ENCODE results near the gene C3orf22.

Gene C3orf22

DNA sequence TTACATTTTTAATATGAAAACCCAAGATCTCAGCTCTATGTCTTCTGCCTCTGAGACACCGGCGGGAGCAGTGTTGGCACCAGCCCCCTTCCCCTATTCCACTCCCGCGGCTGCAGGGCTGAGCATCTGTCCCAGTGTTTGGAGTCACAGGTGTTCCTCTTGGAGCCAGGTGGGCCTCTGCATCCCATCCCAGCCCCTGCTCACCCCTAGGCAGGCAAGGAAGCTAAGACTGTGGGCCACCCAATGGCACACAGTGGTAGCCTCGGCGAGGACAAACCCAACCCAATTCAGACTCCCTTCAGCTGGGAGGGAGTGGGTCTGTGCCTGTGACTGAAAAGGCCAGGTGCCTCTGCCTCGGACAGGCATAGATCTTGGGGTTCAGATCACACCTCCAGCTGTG, 31.7 kb downstream of the C3orf22 start:
- Histone ChIP-seq H3K36me3 (ENCODE audit: control insufficient read depth in 2 of 2, insufficient read depth in 2 of 2, low read length in 2 of 2) (no peaks in the 10 kb centered on the region), H3K27ac (ENCODE audit: low read depth in 2 of 2, low read length in 2 of 2) (no peak overlapping the region), H3K9me3 (ENCODE audit: control insufficient read depth in 2 of 2, low read length in 2 of 2) (no peaks in the 10 kb centered on the region), H3K4me3 (ENCODE audit: low read length in 2 of 2) (no peak overlapping the region), H3K4me1 (ENCODE audit: control insufficient read depth in 2 of 2, insufficient read depth in 2 of 2, low read length in 2 of 2) (peaks cover 14% of the 10 kb centered on the region in 2 donors), H3K27me3 (ENCODE audit: control insufficient read depth in 2 of 2, insufficient read depth in 2 of 2, low read length in 2 of 2) (peaks cover 4 to 5% of the 10 kb centered on the region in 2 donors), H3K9ac (ENCODE audit: low read depth in 1 of 2, low read length in 2 of 2) (no peak overlapping the region)

- no peak overlapping the region for H3K9ac ChIP-seq (ENCODE audit: low read depth in 1 of 2, low read length in 2 of 2)
- H3K9me3 ChIP-seq (ENCODE audit: control insufficient read depth in 2 of 2, low read length in 2 of 2), result no peaks in the 10 kb centered on the region
- no peak overlapping the region for H3K27ac ChIP-seq (ENCODE audit: low read depth in 2 of 2, low read length in 2 of 2)
- no peaks in the 10 kb centered on the region for H3K36me3 ChIP-seq (ENCODE audit: control insufficient read depth in 2 of 2, insufficient read depth in 2 of 2, low read length in 2 of 2)
- H3K27me3 ChIP-seq (ENCODE audit: control insufficient read depth in 2 of 2, insufficient read depth in 2 of 2, low read length in 2 of 2), result peaks cover 4 to 5% of the 10 kb centered on the region in 2 donors
- H3K4me1 ChIP-seq (ENCODE audit: control insufficient read depth in 2 of 2, insufficient read depth in 2 of 2, low read length in 2 of 2), result peaks cover 14% of the 10 kb centered on the region in 2 donors
- H3K4me3 ChIP-seq (ENCODE audit: low read length in 2 of 2), result no peak overlapping the region
Measured at GRCh38 chr3:126526668-126527005, 32.1 kb downstream of the C3orf22 start.

DNA sequence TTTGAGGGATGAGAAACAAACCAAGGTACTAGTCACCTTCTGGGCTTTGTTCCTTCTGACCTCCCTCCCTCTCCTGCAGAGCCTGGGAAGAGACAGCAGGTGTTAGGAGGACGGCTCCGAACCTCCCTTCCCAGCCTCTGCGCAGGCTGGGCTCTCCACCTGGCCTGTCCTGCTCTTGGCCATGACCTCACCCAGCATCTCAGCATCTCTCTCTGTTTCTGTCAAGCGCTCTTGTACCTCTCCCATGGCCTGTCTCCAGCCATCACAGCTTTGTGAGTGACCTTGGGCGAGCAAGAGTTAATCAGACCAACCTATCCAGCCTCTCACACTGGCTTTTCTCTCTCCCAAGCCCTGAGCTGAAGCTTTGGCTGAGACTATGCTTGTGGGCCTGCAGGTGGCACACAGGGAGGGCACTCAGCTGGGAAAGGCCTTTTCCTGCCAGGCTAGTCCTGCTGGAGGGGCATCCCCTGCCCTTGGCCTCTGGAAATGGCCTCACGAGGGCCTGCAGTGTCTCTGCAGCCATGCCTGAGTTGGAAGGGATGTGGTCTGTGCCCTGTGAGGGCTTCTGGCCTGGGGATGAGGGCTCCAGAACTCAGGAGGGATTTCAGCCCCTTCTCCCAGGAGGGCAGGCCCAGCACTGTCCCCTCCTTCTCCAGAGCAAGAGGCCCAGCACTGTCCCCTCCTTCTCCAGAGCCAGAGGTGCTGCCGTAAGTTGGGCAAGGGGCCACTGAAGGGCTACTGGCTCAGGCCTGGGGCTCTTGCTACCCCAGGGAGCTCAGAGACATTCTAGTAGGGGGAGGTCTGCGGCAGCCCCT, 32.7 kb downstream of the C3orf22 start:
- no peaks in the 10 kb centered on the region for H3K36me3 ChIP-seq (ENCODE audit: control insufficient read depth in 2 of 2, insufficient read depth in 2 of 2, low read length in 2 of 2)
- peaks cover 4 to 5% of the 10 kb centered on the region in 2 donors for H3K27me3 ChIP-seq (ENCODE audit: control insufficient read depth in 2 of 2, insufficient read depth in 2 of 2, low read length in 2 of 2)
- no peak overlapping the region for H3K9ac ChIP-seq (ENCODE audit: low read depth in 1 of 2, low read length in 2 of 2)
- H3K4me3 ChIP-seq (ENCODE audit: low read length in 2 of 2), result no peak overlapping the region
- H3K9me3 ChIP-seq (ENCODE audit: control insufficient read depth in 2 of 2, low read length in 2 of 2), result no peaks in the 10 kb centered on the region
- H3K4me1 ChIP-seq (ENCODE audit: control insufficient read depth in 2 of 2, insufficient read depth in 2 of 2, low read length in 2 of 2), result peaks cover 14% of the 10 kb centered on the region in 2 donors
- H3K27ac ChIP-seq (ENCODE audit: low read depth in 2 of 2, low read length in 2 of 2), result no peak overlapping the region

DNA sequence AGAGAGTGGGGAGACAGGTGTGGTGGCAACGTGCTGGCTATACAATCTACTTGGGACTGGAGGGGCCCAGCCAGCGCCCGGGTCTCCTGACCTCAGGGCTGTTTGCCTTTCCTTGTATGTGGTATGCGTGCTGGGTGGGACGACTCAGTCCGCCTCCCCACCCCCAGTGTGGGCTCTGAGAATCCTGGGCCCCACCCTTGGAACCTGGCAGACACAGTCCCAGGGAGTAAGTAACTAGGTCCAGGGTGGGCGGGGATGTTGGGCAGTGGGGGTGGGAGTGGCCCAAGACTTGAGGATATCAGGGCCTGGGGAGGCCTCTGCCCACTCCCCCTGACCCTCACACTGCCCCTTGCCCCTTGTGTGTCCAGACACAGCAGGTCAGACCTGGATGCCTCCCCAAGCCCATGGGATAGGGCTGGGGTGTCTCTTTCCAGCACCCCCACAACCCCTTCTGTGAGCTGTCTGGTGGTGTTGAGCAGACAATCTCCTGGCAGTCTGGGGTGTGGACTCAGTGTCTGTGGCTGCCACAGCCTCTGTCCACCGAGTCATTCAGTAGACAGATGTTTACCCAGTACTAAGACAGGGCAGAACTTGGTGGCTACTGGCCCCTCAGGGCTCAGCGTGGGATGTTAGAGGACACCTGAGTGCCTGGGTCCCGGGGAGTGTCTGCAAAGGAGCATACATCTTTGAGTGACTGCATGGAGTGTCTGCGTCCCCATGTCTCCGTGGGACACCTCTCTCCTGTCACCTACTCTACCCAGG, 33.5 kb downstream of the C3orf22 start:
- H3K27me3 ChIP-seq (ENCODE audit: control insufficient read depth in 2 of 2, insufficient read depth in 2 of 2, low read length in 2 of 2), result peaks cover 4 to 5% of the 10 kb centered on the region in 2 donors
- H3K9ac ChIP-seq (ENCODE audit: low read depth in 1 of 2, low read length in 2 of 2), result peak overlapping the region in 1 of 2 donors; percentile 68
- peak overlapping the region in 1 of 2 donors; percentile 62 for H3K4me3 ChIP-seq (ENCODE audit: low read length in 2 of 2)
- no peaks in the 10 kb centered on the region for H3K9me3 ChIP-seq (ENCODE audit: control insufficient read depth in 2 of 2, low read length in 2 of 2)
- H3K4me1 ChIP-seq (ENCODE audit: control insufficient read depth in 2 of 2, insufficient read depth in 2 of 2, low read length in 2 of 2), result peaks cover 14% of the 10 kb centered on the region in 2 donors
- H3K36me3 ChIP-seq (ENCODE audit: control insufficient read depth in 2 of 2, insufficient read depth in 2 of 2, low read length in 2 of 2), result no peaks in the 10 kb centered on the region
- H3K27ac ChIP-seq (ENCODE audit: low read depth in 2 of 2, low read length in 2 of 2), result no peak overlapping the region

- Histone ChIP-seq H3K27me3 (ENCODE audit: control insufficient read depth in 2 of 2, insufficient read depth in 2 of 2, low read length in 2 of 2) (peaks cover 4 to 5% of the 10 kb centered on the region in 2 donors), H3K9ac (ENCODE audit: low read depth in 1 of 2, low read length in 2 of 2) (peak overlapping the region in 1 of 2 donors; percentile 68), H3K4me3 (ENCODE audit: low read length in 2 of 2) (peak overlapping the region; percentile 56 to 62), H3K4me1 (ENCODE audit: control insufficient read depth in 2 of 2, insufficient read depth in 2 of 2, low read length in 2 of 2) (peaks cover 14% of the 10 kb centered on the region in 2 donors), H3K9me3 (ENCODE audit: control insufficient read depth in 2 of 2, low read length in 2 of 2) (no peaks in the 10 kb centered on the region), H3K36me3 (ENCODE audit: control insufficient read depth in 2 of 2, insufficient read depth in 2 of 2, low read length in 2 of 2) (no peaks in the 10 kb centered on the region), H3K27ac (ENCODE audit: low read depth in 2 of 2, low read length in 2 of 2) (peak overlapping the region; percentile 44 to 48)
Measured at GRCh38 chr3:126524429-126524988, 34.2 kb downstream of the C3orf22 start.

- H3K4me1 ChIP-seq (ENCODE audit: control insufficient read depth in 2 of 2, insufficient read depth in 2 of 2, low read length in 2 of 2), result peaks cover 14% of the 10 kb centered on the region in 2 donors
- H3K9ac ChIP-seq (ENCODE audit: low read depth in 1 of 2, low read length in 2 of 2), result peak within 1 kb of the TSS; percentile 32 to 68
- H3K4me3 ChIP-seq (ENCODE audit: low read length in 2 of 2), result peak within 1 kb of the TSS; percentile 56 to 62
- peaks cover 4 to 5% of the 10 kb centered on the region in 2 donors for H3K27me3 ChIP-seq (ENCODE audit: control insufficient read depth in 2 of 2, insufficient read depth in 2 of 2, low read length in 2 of 2)
- no peaks in the 10 kb centered on the region for H3K36me3 ChIP-seq (ENCODE audit: control insufficient read depth in 2 of 2, insufficient read depth in 2 of 2, low read length in 2 of 2)
- no peaks in the 10 kb centered on the region for H3K9me3 ChIP-seq (ENCODE audit: control insufficient read depth in 2 of 2, low read length in 2 of 2)
- peak within 1 kb of the TSS; percentile 44 to 48 for H3K27ac ChIP-seq (ENCODE audit: low read depth in 2 of 2, low read length in 2 of 2)
Measured at GRCh38 chr3:126523745-126524428, 34.8 kb downstream of the C3orf22 start, which contains the start of gene CHST13. CHST13 (plus strand) TSS chr3:126524155; CDS start chr3:126524333, 178 bp downstream.

DNA sequence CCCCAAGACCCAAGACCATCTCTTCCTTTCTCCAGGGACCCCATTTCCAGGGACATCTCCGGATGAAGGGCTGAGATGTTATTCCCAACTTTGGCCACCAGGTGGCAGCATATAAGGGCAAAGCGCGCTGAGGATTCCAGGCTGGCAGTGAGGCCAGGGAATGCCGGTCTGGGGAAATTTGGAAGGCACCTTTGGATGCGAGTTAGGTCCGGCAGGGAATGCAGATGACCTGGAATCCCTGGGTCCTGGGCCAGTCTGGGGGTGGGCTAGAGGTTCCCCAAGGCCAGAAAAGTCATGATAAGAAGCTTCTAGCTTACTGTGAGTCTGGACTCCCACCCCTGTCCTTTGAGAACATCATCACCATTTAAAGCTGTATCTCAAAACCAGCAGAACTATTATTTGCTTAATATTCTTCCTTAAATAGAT, 36.4 kb downstream of the C3orf22 start:
- no peaks in the 10 kb centered on the region for H3K9me3 ChIP-seq (ENCODE audit: control insufficient read depth in 2 of 2, low read length in 2 of 2)
- H3K9ac ChIP-seq (ENCODE audit: low read depth in 1 of 2, low read length in 2 of 2), result no peak overlapping the region
- H3K27me3 ChIP-seq (ENCODE audit: control insufficient read depth in 2 of 2, insufficient read depth in 2 of 2, low read length in 2 of 2), result peaks cover 5 to 6% of the 10 kb centered on the region in 2 donors
- no peak overlapping the region for H3K27ac ChIP-seq (ENCODE audit: low read depth in 2 of 2, low read length in 2 of 2)
- H3K4me3 ChIP-seq (ENCODE audit: low read length in 2 of 2), result no peak overlapping the region
- no peaks in the 10 kb centered on the region for H3K36me3 ChIP-seq (ENCODE audit: control insufficient read depth in 2 of 2, insufficient read depth in 2 of 2, low read length in 2 of 2)
- peaks cover 12 to 14% of the 10 kb centered on the region in 2 donors for H3K4me1 ChIP-seq (ENCODE audit: control insufficient read depth in 2 of 2, insufficient read depth in 2 of 2, low read length in 2 of 2)

DNA sequence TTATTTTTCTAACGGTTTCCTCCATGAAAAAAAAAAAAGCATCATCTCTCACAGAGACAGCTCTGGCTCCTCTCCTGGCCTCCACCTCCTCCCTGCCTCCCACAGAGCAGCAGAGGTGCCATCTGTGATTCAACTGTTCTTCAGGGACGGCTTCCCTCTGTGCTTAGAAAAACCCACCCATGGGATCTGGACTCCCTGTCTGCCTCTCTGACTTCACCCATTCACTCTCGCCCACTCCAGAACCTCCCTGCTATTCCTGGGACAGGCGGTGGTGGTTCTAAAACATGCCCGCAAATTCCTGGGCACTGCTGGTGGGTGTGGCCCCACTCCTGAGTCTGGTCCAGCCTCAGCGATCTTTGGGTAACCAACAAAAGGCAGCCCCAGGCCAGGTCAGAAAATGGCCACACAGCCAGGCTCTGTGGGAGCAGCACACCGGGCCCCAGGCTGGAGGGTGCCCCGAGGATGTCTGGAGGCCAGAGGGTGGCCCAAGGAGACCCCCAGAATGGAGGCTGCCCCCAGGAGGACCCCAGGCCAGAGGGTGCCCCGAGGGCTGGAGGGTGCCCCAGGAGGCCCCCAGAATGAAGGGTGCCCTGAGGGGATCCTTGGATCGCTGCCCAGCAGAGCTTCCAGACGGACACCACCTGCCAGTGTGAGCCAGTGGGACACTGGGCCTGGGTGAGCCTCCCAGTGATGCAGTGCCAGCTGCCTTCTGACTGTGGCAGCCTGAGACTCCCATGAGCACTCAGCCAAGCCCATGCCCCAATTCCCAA, 37.4 kb downstream of the C3orf22 start:
- no peak overlapping the region for H3K4me3 ChIP-seq (ENCODE audit: low read length in 2 of 2)
- peaks cover 12 to 14% of the 10 kb centered on the region in 2 donors for H3K4me1 ChIP-seq (ENCODE audit: control insufficient read depth in 2 of 2, insufficient read depth in 2 of 2, low read length in 2 of 2)
- H3K36me3 ChIP-seq (ENCODE audit: control insufficient read depth in 2 of 2, insufficient read depth in 2 of 2, low read length in 2 of 2), result no peaks in the 10 kb centered on the region
- no peak overlapping the region for H3K9ac ChIP-seq (ENCODE audit: low read depth in 1 of 2, low read length in 2 of 2)
- no peak overlapping the region for H3K27ac ChIP-seq (ENCODE audit: low read depth in 2 of 2, low read length in 2 of 2)
- no peaks in the 10 kb centered on the region for H3K9me3 ChIP-seq (ENCODE audit: control insufficient read depth in 2 of 2, low read length in 2 of 2)
- peaks cover 5 to 6% of the 10 kb centered on the region in 2 donors for H3K27me3 ChIP-seq (ENCODE audit: control insufficient read depth in 2 of 2, insufficient read depth in 2 of 2, low read length in 2 of 2)

Measured in mucosa of rectum (tissue), 2 donors.